CD4-positive, alpha-beta T cell treated with Interleukin-17A for 4 hours (primary cell): ENCODE data around the gene SLC7A14.

Source experiments
- DNase-seq: peaks from one replicate; pipeline ENCODE4 v3.0.0-alpha.2; 2020; ENCODE audit warnings: mixed read lengths

Gene SLC7A14

DNA sequence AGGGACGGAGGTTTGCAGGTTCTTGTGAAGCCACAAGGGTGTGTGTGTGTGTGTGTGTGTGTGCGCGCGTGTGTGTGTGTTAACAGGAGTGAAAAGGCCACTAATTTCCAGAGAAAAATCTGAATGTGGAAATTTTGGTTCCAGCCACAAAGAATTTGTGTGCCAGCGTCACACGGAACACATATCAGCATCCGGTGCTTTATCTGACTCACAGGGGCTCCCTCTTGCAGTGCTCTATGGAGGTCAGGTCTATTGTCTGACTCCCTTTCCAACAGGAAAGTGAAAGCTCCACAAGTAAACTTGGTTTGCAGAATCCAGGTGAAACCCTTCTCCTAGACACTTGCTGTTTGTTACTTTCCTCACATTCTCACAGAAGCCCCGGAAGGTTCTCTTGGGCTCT lies 161.0 kb downstream of the SLC7A14 start:
- DNase-seq: no peak

- no peak for DNase-seq
Observed at GRCh38 chr3:170423001-170423615, 162.8 kb downstream of the SLC7A14 start.

GRCh38 chr3:170421758-170422157 lies 164.1 kb downstream of the SLC7A14 start:
- no peak for DNase-seq

DNA sequence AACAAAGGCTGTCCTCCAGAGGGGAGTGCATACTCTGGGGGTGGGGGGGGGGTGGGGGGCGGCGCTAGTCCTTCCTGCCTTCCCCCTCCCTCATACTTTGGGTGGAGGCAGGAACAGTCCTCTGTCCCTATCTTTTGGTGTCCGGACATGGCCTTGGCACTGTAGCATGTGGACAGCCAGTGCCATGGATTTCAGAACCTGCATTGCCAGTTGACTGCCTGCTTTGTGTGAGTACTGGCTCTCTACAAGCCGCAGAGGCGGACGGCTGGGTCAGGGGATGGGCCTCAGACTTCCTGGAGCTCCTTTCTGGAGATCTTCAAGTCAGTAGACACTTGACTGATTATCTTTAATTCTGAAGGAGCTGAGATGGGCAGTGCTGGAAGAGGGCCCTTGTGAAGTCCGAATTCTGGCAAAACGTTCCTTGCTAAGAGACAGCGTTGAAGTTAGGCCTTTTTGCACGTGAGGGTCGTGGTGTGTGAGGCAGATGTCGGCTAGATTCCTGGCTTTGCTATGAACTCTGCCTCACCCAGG lies 164.7 kb downstream of the SLC7A14 start:
- DNase-seq: no peak

DNA sequence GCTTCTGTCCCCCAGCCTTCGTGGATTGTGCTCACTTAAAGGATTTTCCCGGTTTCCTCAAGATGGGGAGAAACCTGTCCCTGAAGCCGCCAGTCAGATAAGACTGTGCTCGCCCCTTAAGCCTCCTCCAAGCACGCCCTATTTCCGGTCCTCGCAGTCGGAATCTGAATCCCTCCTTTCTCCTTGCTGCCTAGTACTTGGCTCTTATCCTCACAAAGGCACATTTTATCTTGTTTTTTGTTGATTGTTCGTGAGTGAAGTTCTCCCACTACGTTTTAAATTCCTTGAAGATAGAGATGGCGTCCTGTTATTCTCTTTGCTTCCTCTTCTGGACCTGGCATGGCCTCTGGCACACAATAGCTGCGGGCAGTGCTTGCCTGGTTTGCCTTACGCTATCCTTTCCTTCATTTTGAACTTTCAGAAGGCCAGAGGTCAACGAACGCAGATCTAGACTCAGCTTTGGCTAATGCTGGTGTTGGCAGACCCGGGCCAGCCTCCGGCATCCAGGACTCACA lies 165.5 kb downstream of the SLC7A14 start:
- DNase-seq: no peak

- DNase-seq: peak; percentile 7
Observed at GRCh38 chr3:170419557-170420087, 166.3 kb downstream of the SLC7A14 start.

GRCh38 chr3:170418422-170419398 lies 167.2 kb downstream of the SLC7A14 start, which contains the start of gene CLDN11:
CLDN11 (plus strand) TSS chr3:170418868; CDS start chr3:170419067, 199 bp downstream.
- DNase-seq: no peak

GRCh38 chr3:170417090-170417489 lies 168.8 kb downstream of the SLC7A14 start:
- no peak for DNase-seq

- DNase-seq: peak; percentile 44
Observed at GRCh38 chr3:170414202-170414663, 171.6 kb downstream of the SLC7A14 start.

DNA sequence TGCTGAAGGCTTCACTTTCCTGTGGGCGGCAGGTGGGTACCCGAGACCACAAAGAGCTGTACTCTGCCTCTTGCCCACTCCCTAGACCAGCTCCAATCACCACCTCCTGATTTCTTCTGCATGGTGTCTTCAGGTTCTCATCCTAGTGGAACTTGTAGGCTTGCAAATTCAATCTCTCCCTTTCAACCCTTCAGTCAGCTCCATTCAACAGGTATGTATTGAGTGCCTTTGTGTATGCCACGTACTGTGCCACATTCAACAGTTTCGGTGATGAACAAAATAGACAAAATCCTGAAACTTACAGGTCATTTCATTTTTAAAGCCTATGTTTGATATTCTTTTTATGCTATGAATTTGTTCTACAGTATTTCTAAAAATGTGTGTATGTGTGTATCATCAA lies 172.6 kb downstream of the SLC7A14 start:
- DNase-seq: no peak

- DNase-seq: peak; percentile 20
Observed at GRCh38 chr3:170410428-170411029, 175.3 kb downstream of the SLC7A14 start.
